HCT116 (cell line): ENCODE data around the gene SERINC5.

Experiments
- ATF3 ChIP-seq: IDR thresholded peaks from 2 replicates; pipeline ENCODE4 v1.6.1; 2012
- CTCF ChIP-seq, 3 experiments: fragments of 200-600 bp in 1 of 3; sonication (generic) in 1 of 3; IDR thresholded peaks in 2 of 3; conservative IDR thresholded peaks in 1 of 3; 2 replicates each; pipeline ENCODE4 v1.5.1; 2012 to 2017; ENCODE audit warnings: low read depth in 2 of 3, low read length in 2 of 3, antibody characterized with exemption in 1 of 3, borderline replicate concordance in 1 of 3, control low read depth in 1 of 3, mild to moderate bottlenecking in 1 of 3, mixed read lengths in 1 of 3, mixed run types in 1 of 3, moderate library complexity in 1 of 3; ENCODE audit not compliant: insufficient read depth in 1 of 3
- EZH2 ChIP-seq: fragments of 200-600 bp; sonication (generic); IDR thresholded peaks from 2 replicates; pipeline ENCODE4 v1.6.1; 2017; ENCODE audit warnings: antibody characterized with exemption, mixed run types
- POLR2A ChIP-seq: IDR thresholded peaks from 2 replicates; pipeline ENCODE4 v1.7.0; 2011; ENCODE audit warnings: borderline replicate concordance; ENCODE audit not compliant: insufficient read depth, insufficient read length; ENCODE audit errors: extremely low read depth
- SIN3A ChIP-seq: IDR thresholded peaks from 2 replicates; pipeline ENCODE4 v1.6.1; 2012; ENCODE audit warnings: low read depth
- SRF ChIP-seq: IDR thresholded peaks from 2 replicates; pipeline ENCODE4 v1.6.1; 2012; ENCODE audit warnings: low read depth
- ZNF274 ChIP-seq: fragments of 200-500 bp; sonication (Bioruptor generic); IDR thresholded peaks from 2 replicates; pipeline ENCODE4 v1.6.1; 2014; ENCODE audit warnings: mild to moderate bottlenecking, low read depth, low read length, inconsistent platforms

- TF ChIP-seq ATF3 (no peak), SRF (no peak), POLR2A (no peak), SIN3A (no peak), CTCF (IDR thresholded peaks at IDR 0.05 in 2 of 3, conservative IDR thresholded peaks at IDR 0.05 in 1 of 3; ENCODE audit: borderline replicate concordance in 1 of 3, insufficient read depth in 1 of 3, low read depth in 2 of 3, low read length in 2 of 3) (no peak), ZNF274 (no peak), EZH2 (no peak)
Measured at GRCh38 chr5:80117446-80117845, 138.4 kb downstream of the SERINC5 start.
